K562 (cell line): ENCODE measurements around the gene PLA2G4C. TPM values are rescaled to one million over a fixed set of nuclear protein-coding genes. Genes with fewer than 3 reads are reported as not detected.

Experiments used
- ATAC-seq: fragments of 200-7000 bp; cut with Tn5 transposase; 3 replicates; pipeline ENCODE4 v1.9.1; 2020; ENCODE audit warnings: moderate library complexity
- BruUV-seq: library from RNA; stranded (reverse); fragments of 400-500 nt; replicated peaks from 2 replicates; lab custom pipeline; 2021; lab: Mats Ljungman, UMichigan
- CTCF ChIA-PET: fragments of 300-600 bp; formaldehyde crosslinking; extraction: SDS; loops from one replicate; lab custom pipeline; 2021; ENCODE audit warnings: low intra/inter-chr PET ratio; lab: Yijun Ruan, JAX
- POLR2A ChIA-PET: fragments of 300-600, 350-650 bp; sonication (Branson Sonifier 250); formaldehyde crosslinking; extraction: SDS; loops from one replicate; lab custom pipeline; 2021; ENCODE audit warnings: antibody characterized with exemption, inconsistent platforms; lab: Yijun Ruan, JAX
- DNase-seq, 4 experiments: peaks; one replicate each; pipeline versions ENCODE4 v3.0.0 to v3.0.0-alpha.2; 2011 to 2018; ENCODE audit warnings: low spot score in 3 of 4, mixed read lengths in 3 of 4; ENCODE audit errors: extremely low read depth in 1 of 4
- FAIRE-seq: peaks from 2 replicates; lab custom pipeline; 2011; peaks lifted over from hg19 to GRCh38; lab: Jason Lieb, UNC
- H2AFZ ChIP-seq: 2 replicates; pipeline ENCODE4 v1.6.0; 2011; ENCODE audit warnings: low read depth, low read length, control low read depth, inconsistent platforms
- H3K27ac ChIP-seq: fragments of 200-600 bp; 3 replicates; pipeline ENCODE4 v1.8.0; 2011; ENCODE audit warnings: low read depth, mild to moderate bottlenecking, control low read depth, inconsistent platforms, low read length, moderate library complexity, mixed read lengths; ENCODE audit errors: extremely low read depth
- H3K27me3 ChIP-seq, 2 experiments: fragments of 300-600 bp in 1 of 2; 2 replicates in 1 of 2; 3 replicates in 1 of 2; pipeline versions ENCODE4 v1.6.0 to v1.8.0; 2011; ENCODE audit warnings: inconsistent platforms in 2 of 2, low read length in 2 of 2, mild to moderate bottlenecking in 1 of 2, mixed read lengths in 1 of 2, moderate library complexity in 1 of 2; ENCODE audit not compliant: control insufficient read depth in 2 of 2, insufficient read depth in 2 of 2
- H3K36me3 ChIP-seq: fragments of 300-600 bp; 3 replicates; pipeline ENCODE4 v1.8.0; 2011; ENCODE audit warnings: mild to moderate bottlenecking, low read length, inconsistent platforms; ENCODE audit not compliant: control insufficient read depth, insufficient read depth
- H3K4me1 ChIP-seq, 2 experiments: fragments of 200-600 bp in 1 of 2; replicated peaks in 1 of 2; 2 replicates in 1 of 2; 3 replicates in 1 of 2; pipeline versions ENCODE4 v1.5.1 to v1.8.0; 2011; ENCODE audit warnings: inconsistent platforms in 2 of 2, low read length in 2 of 2, mild to moderate bottlenecking in 1 of 2, mixed read lengths in 1 of 2, moderate library complexity in 1 of 2; ENCODE audit not compliant: control insufficient read depth in 2 of 2, insufficient read depth in 2 of 2
- H3K4me2 ChIP-seq: 2 replicates; pipeline ENCODE4 v1.6.1; 2011; ENCODE audit warnings: low read length, control low read depth, inconsistent platforms, mixed read lengths; ENCODE audit not compliant: insufficient read depth
- H3K4me3 ChIP-seq: fragments of 200-600 bp; sonication (generic), shearing (Covaris generic); 2 replicates; pipeline ENCODE4 v1.5.1; 2016; ENCODE audit warnings: control low read depth, inconsistent platforms
- H3K79me2 ChIP-seq: fragments of 200-600 bp; 3 replicates; pipeline ENCODE4 v1.8.0; 2011; ENCODE audit warnings: low read length, inconsistent platforms; ENCODE audit not compliant: control insufficient read depth, insufficient read depth
- H3K9ac ChIP-seq, 2 experiments: 2 replicates each; pipeline versions ENCODE4 v1.6.0 to v1.6.1; 2011; ENCODE audit warnings: low read depth in 2 of 2, low read length in 2 of 2, control low read depth in 1 of 2, inconsistent platforms in 1 of 2, mild to moderate bottlenecking in 1 of 2, mixed read lengths in 1 of 2; ENCODE audit not compliant: insufficient read depth in 1 of 2
- H3K9me1 ChIP-seq: one replicate; pipeline ENCODE4 v1.6.0; 2011; ENCODE audit warnings: inconsistent platforms, mild to moderate bottlenecking, low read length, moderate library complexity; ENCODE audit not compliant: control insufficient read depth, insufficient read depth
- H3K9me3 ChIP-seq: replicated peaks from 2 replicates; pipeline ENCODE4 v1.5.1; 2011; ENCODE audit warnings: low read depth, low read length, inconsistent platforms; ENCODE audit not compliant: control insufficient read depth, insufficient read depth
- H4K20me1 ChIP-seq: replicated peaks from 2 replicates; pipeline ENCODE4 v1.6.1; 2011; ENCODE audit warnings: low read length, inconsistent platforms, mixed read lengths; ENCODE audit not compliant: control insufficient read depth, insufficient read depth
- ARID1B ChIP-seq: fragments of 450-650 bp; IDR thresholded peaks from 2 replicates; pipeline ENCODE4 v1.6.1; 2016; ENCODE audit warnings: antibody characterized with exemption, mild to moderate bottlenecking, inconsistent platforms
- CBFA2T2 ChIP-seq: fragments of 450-650 bp; conservative IDR thresholded peaks from 2 replicates; pipeline ENCODE4 v1.6.1; 2017; ENCODE audit warnings: mild to moderate bottlenecking
- CBFA2T3 ChIP-seq: fragments of 450-650 bp; IDR thresholded peaks from 2 replicates; pipeline ENCODE4 v1.6.1; 2017
- NCOA1 ChIP-seq: fragments of 450-650 bp; IDR thresholded peaks from 2 replicates; pipeline ENCODE4 v1.6.1; 2016; ENCODE audit warnings: low read depth
- NCOR1 ChIP-seq: fragments of 450-650 bp; IDR thresholded peaks from 2 replicates; pipeline ENCODE4 v1.6.1; 2016; ENCODE audit warnings: mild to moderate bottlenecking, moderate library complexity
- TAF9B ChIP-seq: fragments of 450-650 bp; IDR thresholded peaks from 2 replicates; pipeline ENCODE4 v1.6.1; 2018; ENCODE audit warnings: mild to moderate bottlenecking; ENCODE audit not compliant: partially characterized antibody
- TAL1 ChIP-seq: fragments of 450-650 bp; IDR thresholded peaks from 2 replicates; pipeline ENCODE4 v1.6.1; 2016; ENCODE audit warnings: mild to moderate bottlenecking
- ZNF316 ChIP-seq: fragments of 450-650 bp; IDR thresholded peaks from 2 replicates; pipeline ENCODE4 v1.6.1; 2016
- ZNF583 ChIP-seq: fragments of 250-450 bp; sonication (Bioruptor Pico); IDR thresholded peaks from 2 replicates; pipeline ENCODE4 v1.4.0; 2020
- WGBS: fragments of 100-300 bp; shearing (Covaris generic); methylation state at CpG from one replicate; pipeline ENCODE4 v1.1.6; 2016; ENCODE audit warnings: low coverage, mixed read lengths; ENCODE audit not compliant: insufficient coverage; ENCODE audit errors: missing lambda C conversion rate; 5-methylcytosine and 5-hydroxymethylcytosine counted together
- in situ Hi-C: fragments of 300-500 bp; cut with MboI; formaldehyde crosslinking; loops from 4 replicates; pipeline ENCODE4 v1.15.0; 2018; ENCODE audit warnings: inconsistent platforms, mixed read lengths
- intact Hi-C: fragments of 100-400 bp; cut with micrococcal nuclease; formaldehyde crosslinking; loops from 2 replicates; pipeline ENCODE4 v1.14.2; 2022
- polyA plus RNA-seq, 8 experiments: library from polyadenylated mRNA; depleted of rRNA in 4 of 8; stranded (reverse) in 5 of 8; unstranded in 3 of 8; fragments of >200 nt; fragmentation: Nextera tagmentation in 2 of 8; fragmentation: Illumina TruSeq in 1 of 8; extraction: Ambion mirVana in 2 of 8; extraction: Trizol in 1 of 8; gene quantifications; 2 replicates each; pipeline versions ENCODE4 v1.2.1 to v1.2.3, GENCODE V29; 2011 to 2014; ENCODE audit warnings: inconsistent platforms in 1 of 8, missing spikeins in 1 of 8
- total RNA-seq, 7 experiments: library from RNA; depleted of rRNA in 6 of 7; stranded (reverse); fragments of >200 nt in 6 of 7; fragmentation: Illumina TruSeq in 2 of 7; extraction: Trizol in 2 of 7; gene quantifications; 2 replicates each; pipeline versions ENCODE4 v1.2.1 to v1.2.3, GENCODE V29; 2011 to 2021; ENCODE audit warnings: low replicate concordance in 1 of 7

PLA2G4C gene
- total and polyA plus RNA-seq, 9 of the 15 experiments (the other 6 are each of a cell fraction or from before 2014, with no cell fraction given) = 0.27 to 0.35 (median 0.35) TPM; not detected in 6

DNA sequence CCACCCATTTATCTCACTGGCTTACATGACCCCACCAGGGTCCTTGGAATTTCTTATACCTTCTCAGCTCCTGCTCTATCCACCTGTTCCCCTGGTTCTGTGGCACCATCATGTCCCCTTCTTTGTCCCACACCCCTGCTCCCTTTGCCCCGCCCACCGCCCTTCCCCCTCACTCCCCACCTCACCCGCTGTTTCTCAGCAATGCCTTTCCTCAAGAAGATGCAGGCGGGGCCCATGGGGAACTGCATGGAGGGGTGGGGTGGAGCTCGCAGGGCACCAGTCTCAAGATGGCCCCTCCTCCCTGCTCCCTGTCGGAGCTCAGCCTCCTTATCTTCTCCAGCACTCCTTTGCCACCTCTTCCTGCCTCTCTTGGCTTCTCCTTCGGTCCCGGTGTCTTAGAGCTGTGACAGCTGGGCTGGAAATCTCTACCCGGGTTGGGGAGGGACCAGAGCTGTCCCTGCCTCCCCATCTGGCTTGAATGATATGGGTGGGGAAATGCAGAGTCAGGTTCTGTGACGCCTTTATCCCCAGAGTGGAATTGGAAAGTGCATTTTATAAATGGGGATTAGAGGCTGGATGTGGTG, 66.8 kb downstream of the PLA2G4C start, which contains the start of gene CABP5:
CABP5 (minus strand) TSS at position 405 of the 584 bp plus-strand sequence; CDS start at position 248, 157 bp downstream.
- Histone ChIP-seq H3K4me1 (peaks cover 3% of the 10 kb centered on the region in 2 experiments; a peak in 2 of 5 replicates), H3K4me3 (no peak within 1 kb of the TSS), H3K27me3 (peaks cover 9 to 24% of the 10 kb centered on the region in 2 experiments; a peak in 3 of 5 replicates), H3K9me1 (peaks cover 2% of the 10 kb centered on the region), H4K20me1 (no peaks in the 10 kb centered on the region), H3K9me3 (no peaks in the 10 kb centered on the region), H3K9ac (0 out of 4 replicates have a peak within 1 kb of the TSS, but pooled peaks of 1 of the 2 experiments have one; percentile 47), H3K27ac (no peak within 1 kb of the TSS), H3K36me3 (no peaks in the 10 kb centered on the region), H3K4me2 (no peak within 1 kb of the TSS), H3K79me2 (no peaks in the 10 kb centered on the region), H2AFZ (no peak within 1 kb of the TSS)
- POLR2A ChIA-PET = interaction anchor here (1.2 kb wide), 1 partner anchor 18 kb away, joined by 4 read pairs; no protein-coding TSS in a partner anchor
- WGBS = 0% methylated on average over 4 of the region's 10 CpGs
- CTCF ChIA-PET = no interaction called here
- in situ Hi-C loops = no loop called here
- no peak for FAIRE-seq
- no peak; the same call in 2 of the 3 replicates for ATAC-seq
- peak in 2 of 4 experiments; percentile 21 to 39 for DNase-seq
- peak; percentile 66 for TF ChIP-seq CBFA2T3
- no peak for TF ChIP-seq TAF9B
- TF ChIP-seq ARID1B = peak; percentile 44; the same call in 1 of the 2 replicates
- no peak for TF ChIP-seq NCOA1
- TF ChIP-seq ZNF583 (CRISPR knock-in tag) = no peak
- 0 out of 2 replicates have a peak, but pooled peaks have one; percentile 8 for TF ChIP-seq ZNF316
- peak; percentile 36; the same call in 1 of the 2 replicates for TF ChIP-seq TAL1
- peak; percentile 26; the same call in 1 of the 2 replicates for TF ChIP-seq NCOR1
- TF ChIP-seq CBFA2T2 = peak; percentile 51
- TF ChIP-seq, all 486 proteins: peak for 6
- no TSS peak for BruUV-seq
- intact Hi-C loops = no loop called here
